GM12875 (cell line): ENCODE results near the gene TGFBR3.

ENCODE experiments used
- H3K4me3 ChIP-seq: one replicate; pipeline ENCODE4 v1.5.1; 2011; ENCODE audit warnings: low read depth, low read length, control low read depth
- CTCF ChIP-seq: IDR thresholded peaks from 2 replicates; pipeline ENCODE4 v1.5.1; 2011; ENCODE audit warnings: low read depth, mild to moderate bottlenecking, control low read depth, inconsistent platforms, low read length, moderate library complexity, borderline replicate concordance; ENCODE audit not compliant: insufficient read depth

The TGFBR3 gene

DNA sequence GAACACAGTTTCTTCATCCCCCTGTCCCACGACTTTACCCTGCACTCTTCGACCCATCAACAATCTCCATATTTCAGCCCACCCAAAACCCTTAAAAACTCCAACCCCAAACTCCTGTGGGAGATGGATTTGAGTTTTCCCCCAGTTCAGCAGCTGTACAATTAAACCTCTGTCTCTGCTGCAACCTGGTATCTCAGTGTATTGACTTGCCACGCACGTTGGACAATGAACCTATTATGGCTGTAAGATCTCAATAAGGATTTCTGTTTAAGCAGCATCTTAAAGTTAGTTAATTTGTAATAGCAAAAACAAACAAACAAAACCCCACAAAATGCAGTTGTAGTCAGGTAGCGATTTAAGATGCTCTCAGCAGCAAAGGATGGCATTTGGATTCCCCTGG, 119.1 kb downstream of the TGFBR3 start:
- no peak for TF ChIP-seq CTCF
- H3K4me3 ChIP-seq = no peak overlapping the region

GRCh38 chr1:91765880-91766443, 120.0 kb downstream of the TGFBR3 start:
- TF ChIP-seq CTCF = no peak

GRCh38 chr1:91765293-91765692, 120.7 kb downstream of the TGFBR3 start:
- TF ChIP-seq CTCF = no peak

More at GRCh38 chr1:91765880-91766443, 120.0 kb downstream of the TGFBR3 start:
- no peak overlapping the region for H3K4me3 ChIP-seq

GRCh38 chr1:91764471-91765115, 121.4 kb downstream of the TGFBR3 start:
- TF ChIP-seq CTCF = no peak
- no peak overlapping the region for H3K4me3 ChIP-seq

More at GRCh38 chr1:91765293-91765692, 120.7 kb downstream of the TGFBR3 start:
- no peak overlapping the region for H3K4me3 ChIP-seq

DNA sequence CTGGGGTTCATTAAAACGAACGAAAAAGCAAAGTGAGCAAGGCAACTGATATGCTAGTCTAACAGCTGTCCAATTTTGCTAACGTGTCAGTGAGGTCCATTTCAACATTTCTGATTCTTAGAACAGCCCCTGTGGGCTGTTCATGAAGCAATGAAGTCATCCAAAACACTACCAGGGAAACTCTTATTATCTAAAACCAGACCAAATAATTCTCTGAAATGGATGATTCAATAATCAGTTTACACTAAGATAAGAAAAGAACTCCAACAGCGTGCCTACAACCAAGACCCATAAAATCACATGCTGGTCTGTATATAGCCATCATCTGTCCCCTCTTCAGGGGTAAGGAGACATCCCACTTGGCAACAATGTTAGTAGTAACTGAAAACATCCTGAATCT, 122.7 kb downstream of the TGFBR3 start:
- no peak overlapping the region for H3K4me3 ChIP-seq
- no peak for TF ChIP-seq CTCF

DNA sequence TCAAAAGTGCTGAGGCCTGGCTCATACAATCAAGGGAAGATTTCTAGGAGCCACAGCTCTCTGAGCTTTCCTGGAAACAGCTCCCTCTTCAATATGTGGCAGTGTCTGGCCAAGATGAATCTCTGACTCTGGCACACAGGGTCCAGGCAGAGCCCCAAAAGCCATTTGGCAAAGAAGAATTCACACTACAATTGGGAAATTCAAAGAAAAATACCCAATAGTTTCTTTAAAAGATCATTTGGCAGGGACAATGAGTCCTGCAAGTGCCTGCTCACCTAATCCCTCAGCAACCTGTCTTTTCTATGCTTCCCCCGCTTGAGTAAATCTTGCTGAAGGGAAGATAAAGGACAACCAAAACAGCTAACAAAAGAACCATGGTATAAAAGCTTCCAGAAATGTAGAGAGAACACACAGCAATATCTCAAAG, 124.6 kb downstream of the TGFBR3 start:
- no peak for TF ChIP-seq CTCF
- H3K4me3 ChIP-seq = no peak overlapping the region

DNA sequence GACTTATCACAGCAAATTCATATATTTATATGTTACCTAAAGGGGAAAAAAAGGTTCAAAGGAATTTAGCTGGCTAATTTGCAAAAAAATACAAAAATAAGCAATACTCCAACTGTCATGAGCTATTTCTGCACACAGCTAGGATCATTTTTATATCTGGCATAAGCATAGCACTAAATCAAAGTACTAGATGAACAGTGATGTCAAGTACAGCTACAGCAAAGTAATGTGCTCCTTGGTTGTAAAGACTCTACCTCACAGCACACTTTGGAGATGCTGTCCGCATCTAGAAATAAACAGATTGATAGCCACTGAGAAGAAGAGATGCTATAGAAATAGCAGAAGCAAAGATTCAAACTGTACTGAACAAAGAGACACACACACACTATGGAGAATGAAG, 125.4 kb downstream of the TGFBR3 start:
- H3K4me3 ChIP-seq = no peak overlapping the region
- TF ChIP-seq CTCF = no peak
